Measurements from ENCODE around the gene AMDHD1. TPM values are rescaled to one million over a fixed set of nuclear protein-coding genes. Genes with fewer than 3 reads are reported as not detected.

The AMDHD1 gene
- total RNA-seq, 2 experiments from 2014 or later, result 1.4 to 1.7 TPM

DNA sequence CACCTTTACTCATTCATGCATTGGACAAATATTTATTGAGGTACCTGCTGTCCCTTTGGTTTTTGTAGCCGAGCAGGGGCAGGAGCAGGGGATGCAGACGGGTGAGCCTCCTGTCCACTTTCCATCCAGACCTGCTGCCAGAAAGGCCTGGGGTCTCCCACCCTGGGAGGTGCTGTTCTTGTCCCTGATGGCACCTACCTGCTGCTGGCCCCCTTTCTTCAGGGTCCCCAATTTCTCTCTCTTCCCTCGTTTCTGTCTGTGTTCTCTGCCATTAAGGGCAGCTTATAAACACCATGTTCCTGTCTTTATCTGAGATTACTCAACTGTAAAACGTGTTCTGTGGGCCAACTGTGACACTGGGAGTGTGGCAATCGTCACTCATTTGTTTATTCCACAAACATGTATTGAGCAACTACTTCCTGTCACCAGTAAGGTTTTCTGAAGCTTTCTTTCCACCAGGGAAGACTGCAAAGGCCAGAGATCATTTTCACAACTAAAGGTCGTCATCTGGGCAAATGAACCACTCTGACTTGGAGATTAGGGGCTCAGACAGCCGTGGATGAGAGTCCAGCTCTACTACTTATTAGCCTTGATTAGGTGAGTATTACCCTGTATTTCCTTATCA, 53.0 kb downstream of the AMDHD1 start, which contains the start of gene HAL:
Gene HAL (minus strand): TSS at position 311 of the 625 bp plus-strand sequence. CDS start 434 bp downstream, outside the sequence.
- ChIA-PET POLR2A (no interaction called here), CTCF (interaction anchor here (6.1 kb wide), 1 partner anchor 79 kb away, joined by 82 read pairs; no protein-coding TSS in a partner anchor)
- no peak within 1 kb of the TSS for H3K27ac Mint-ChIP-seq
- H3K4me3 Mint-ChIP-seq, result no peak within 1 kb of the TSS
- H3K9me3 Mint-ChIP-seq (ENCODE audit: low read depth), result no peaks in the 10 kb centered on the region
- peaks cover 11% of the 10 kb centered on the region for H3K4me1 Mint-ChIP-seq
- peaks cover 6% of the 10 kb centered on the region for H3K36me3 Mint-ChIP-seq (ENCODE audit: low read depth)
- no peak for DNase-seq
- H3K27me3 Mint-ChIP-seq, result no peaks in the 10 kb centered on the region
- intact Hi-C loops (cut with DNase I, micrococcal nuclease), result loop anchor here in 1 of 2 experiments (5.0 kb wide), 1 partner anchor 169 kb away; no protein-coding TSS in a partner anchor
- ATAC-seq, result no peak

DNA sequence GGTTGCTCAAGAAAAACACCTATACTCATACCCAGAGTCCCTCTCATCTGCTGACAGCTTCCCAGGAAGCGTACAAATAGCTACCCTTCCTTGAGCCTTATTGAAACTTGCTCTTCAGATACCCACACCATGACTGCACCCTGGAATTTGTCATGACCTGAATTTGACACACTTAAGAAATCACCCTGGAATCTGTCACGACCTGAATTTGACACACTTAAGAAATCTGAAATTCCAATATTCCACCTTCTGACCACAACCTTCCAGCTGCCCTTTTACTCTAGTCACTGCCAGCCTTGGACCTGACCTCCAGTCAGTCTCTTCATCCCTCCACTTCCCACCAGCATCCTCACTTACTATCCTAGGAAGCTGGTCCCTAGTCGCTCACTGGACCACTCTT, 54.1 kb downstream of the AMDHD1 start:
- H3K4me1 Mint-ChIP-seq, result peaks cover 11% of the 10 kb centered on the region
- no peak overlapping the region for H3K4me3 Mint-ChIP-seq
- H3K36me3 Mint-ChIP-seq (ENCODE audit: low read depth), result peaks cover 7% of the 10 kb centered on the region
- H3K27ac Mint-ChIP-seq, result no peak overlapping the region
- DNase-seq (no peak), ATAC-seq (no peak)
- ChIA-PET CTCF (interaction anchor here (6.1 kb wide), 1 partner anchor 80 kb away, joined by 82 read pairs; no protein-coding TSS in a partner anchor), POLR2A (interaction anchor here (0.6 kb wide), 1 partner anchor 520 kb away, joined by 5 read pairs; no protein-coding TSS in a partner anchor)
- H3K9me3 Mint-ChIP-seq (ENCODE audit: low read depth), result no peaks in the 10 kb centered on the region
- intact Hi-C loops (cut with DNase I, micrococcal nuclease), result loop anchor here in 1 of 2 experiments (5.0 kb wide), 1 partner anchor 170 kb away; no protein-coding TSS in a partner anchor
- H3K27me3 Mint-ChIP-seq, result no peaks in the 10 kb centered on the region

DNA sequence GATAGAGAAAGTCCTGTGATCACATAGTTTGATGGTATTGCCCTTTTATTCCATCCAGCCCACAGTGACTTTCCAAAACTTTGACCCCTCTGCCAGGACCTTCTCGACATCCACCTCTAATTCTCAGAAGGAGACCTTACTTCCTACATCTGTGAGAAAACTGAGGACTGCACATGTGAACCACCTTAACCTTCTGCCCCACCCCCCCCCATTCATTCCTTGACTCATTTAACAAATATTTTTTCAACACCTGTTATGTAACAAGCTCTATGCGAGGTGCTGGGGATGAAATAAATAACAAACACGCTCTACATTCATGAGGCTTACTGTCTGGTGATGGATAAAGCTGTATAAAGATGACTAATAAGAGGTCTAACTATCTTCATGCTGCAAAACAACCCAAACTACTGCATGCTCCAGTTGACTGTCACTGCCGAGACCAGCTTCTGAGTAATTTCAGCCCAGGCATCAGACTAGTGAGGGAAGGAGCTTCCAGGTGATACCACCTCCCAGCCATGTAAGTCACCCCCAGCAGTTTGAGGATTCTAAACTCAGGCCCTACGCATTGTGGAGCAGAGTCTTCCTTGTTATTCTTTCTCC, 54.9 kb downstream of the AMDHD1 start:
- no peaks in the 10 kb centered on the region for H3K9me3 Mint-ChIP-seq (ENCODE audit: low read depth)
- no peak overlapping the region for H3K27ac Mint-ChIP-seq
- ChIA-PET CTCF (interaction anchor here (0.6 to 6.1 kb wide), 26 partner anchors 8 to 519 kb away, joined by 3 to 82 read pairs (median 6); partner anchors contain the start of genes AMDHD1 and CCDC38), POLR2A (interaction anchor here (0.9 to 2.3 kb wide), 2 partner anchors 38 to 55 kb away, joined by 4 to 5 read pairs; partner anchors contain the start of genes AMDHD1 and LTA4H)
- H3K4me3 Mint-ChIP-seq, result no peak overlapping the region
- H3K27me3 Mint-ChIP-seq, result no peaks in the 10 kb centered on the region
- ATAC-seq, result peak; percentile 38
- peak; percentile 20 for DNase-seq
- peaks cover 11% of the 10 kb centered on the region for H3K36me3 Mint-ChIP-seq (ENCODE audit: low read depth)
- H3K4me1 Mint-ChIP-seq, result peaks cover 11% of the 10 kb centered on the region
- intact Hi-C loops (cut with DNase I, micrococcal nuclease), result loop anchor here (1.0 to 5.0 kb wide), 5 partner anchors 55 to 375 kb away; partner anchors contain the start of genes AMDHD1 (in 1 of the 2) and CCDC38 (in 1 of the 2)

DNA sequence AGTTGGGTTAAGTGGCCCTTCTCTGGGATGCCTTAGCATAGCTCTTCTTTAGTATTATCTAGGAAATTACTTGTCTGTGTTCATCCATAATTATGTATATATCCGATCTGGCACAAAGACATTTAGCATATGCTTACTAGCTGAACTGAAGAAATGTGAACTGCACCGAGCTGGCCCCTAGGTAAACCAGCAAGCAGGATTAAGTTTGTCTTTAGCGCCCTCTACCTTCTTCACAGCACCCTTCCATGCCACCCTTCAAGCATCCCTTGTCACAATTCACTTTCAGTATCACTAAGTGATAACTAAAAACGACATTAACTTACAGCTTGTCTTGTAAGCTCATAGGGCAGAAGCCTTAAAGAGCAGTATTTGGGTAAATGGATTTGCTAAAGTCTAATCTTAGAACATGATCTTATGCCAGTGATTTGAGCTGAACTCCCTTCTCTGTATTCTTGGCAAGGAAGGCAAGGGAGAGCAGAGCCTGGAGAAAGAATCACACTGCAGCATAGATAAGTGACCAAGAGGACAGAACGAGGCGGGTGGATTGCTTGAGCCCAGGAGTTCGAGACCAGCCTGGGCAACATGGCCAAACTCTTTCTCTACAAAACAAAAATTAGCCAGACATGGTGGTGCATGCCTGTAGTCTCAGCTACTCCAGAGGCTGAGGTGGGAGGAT, 55.6 kb downstream of the AMDHD1 start:
- Mint-ChIP-seq H3K27ac (peak overlapping the region; percentile 10), H3K9me3 (ENCODE audit: low read depth) (no peaks in the 10 kb centered on the region), H3K4me3 (no peak overlapping the region), H3K36me3 (ENCODE audit: low read depth) (peaks cover 11% of the 10 kb centered on the region), H3K4me1 (peaks cover 11% of the 10 kb centered on the region), H3K27me3 (no peaks in the 10 kb centered on the region)
- intact Hi-C loops (cut with DNase I, micrococcal nuclease), result loop anchor here (1.0 to 5.0 kb wide), 5 partner anchors 56 to 376 kb away; partner anchors contain the start of genes AMDHD1 (in 1 of the 2) and CCDC38 (in 1 of the 2)
- CTCF ChIA-PET, result interaction anchor here (0.6 to 6.1 kb wide), 37 partner anchors 9 to 735 kb away, joined by 3 to 82 read pairs (median 4); partner anchors contain the start of genes AMDHD1, CCDC38, CFAP54 and LTA4H
- POLR2A ChIA-PET, result interaction anchor here (0.9 to 2.3 kb wide), 2 partner anchors 37 to 56 kb away, joined by 4 to 5 read pairs; partner anchors contain the start of genes AMDHD1 and LTA4H
- peak; percentile 98 for ATAC-seq
- peak; percentile 70 for DNase-seq

DNA sequence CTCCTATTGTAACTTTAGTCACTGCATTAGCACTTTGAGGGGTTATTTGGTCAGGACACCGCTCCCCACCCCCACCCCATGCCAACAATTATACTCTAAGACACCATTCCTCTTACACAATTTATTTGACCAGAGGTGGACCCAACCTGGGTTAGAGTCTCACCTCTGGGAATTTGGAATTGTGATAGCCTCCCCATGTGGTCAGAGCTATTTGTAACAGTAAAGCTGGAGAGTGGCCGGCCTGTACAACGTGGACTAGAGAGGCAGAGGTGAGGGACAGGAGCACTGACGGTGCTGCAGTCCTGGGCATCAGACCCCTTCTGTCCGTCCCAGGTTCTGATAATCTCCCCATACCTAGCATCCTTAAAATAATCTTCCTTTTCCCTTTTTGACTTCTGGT, 56.4 kb downstream of the AMDHD1 start:
- CTCF ChIA-PET, result interaction anchor here (0.7 to 6.1 kb wide), 16 partner anchors 8 to 734 kb away, joined by 3 to 82 read pairs (median 4); partner anchors contain the start of genes AMDHD1, CCDC38 and CFAP54
- no peak for ATAC-seq
- Mint-ChIP-seq H3K4me1 (peaks cover 11% of the 10 kb centered on the region), H3K4me3 (no peak overlapping the region), H3K27ac (no peak overlapping the region), H3K27me3 (no peaks in the 10 kb centered on the region), H3K36me3 (ENCODE audit: low read depth) (peaks cover 11% of the 10 kb centered on the region), H3K9me3 (ENCODE audit: low read depth) (no peaks in the 10 kb centered on the region)
- DNase-seq, result no peak
- POLR2A ChIA-PET, result interaction anchor here (2.3 kb wide), 1 partner anchor 36 kb away, joined by 5 read pairs; the partner anchor contains the start of gene LTA4H
- intact Hi-C loops (cut with DNase I, micrococcal nuclease), result loop anchor here in 1 of 2 experiments (2.0 to 5.0 kb wide), 4 partner anchors 57 to 377 kb away; partner anchors contain the start of genes AMDHD1 and CCDC38

DNA sequence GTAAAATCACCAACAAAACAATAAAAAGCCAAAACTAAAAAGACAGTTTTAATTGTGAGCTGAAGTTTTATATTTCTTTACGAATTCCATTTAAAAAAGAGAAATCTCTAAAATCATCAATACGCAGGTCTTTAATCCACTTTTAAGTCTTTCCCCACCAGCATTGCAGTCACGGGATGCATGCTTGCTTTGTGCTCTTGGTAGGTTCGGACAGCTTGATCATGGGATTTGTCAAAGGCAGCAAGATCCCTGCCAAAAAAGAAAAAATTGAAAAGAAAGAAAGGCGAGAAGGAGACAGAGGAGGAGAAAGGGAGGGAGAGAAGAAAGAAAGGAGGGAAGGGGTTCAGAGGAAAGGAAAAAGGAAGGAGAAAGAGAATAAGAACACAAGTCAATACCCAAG, 57.7 kb downstream of the AMDHD1 start:
- intact Hi-C loops (cut with DNase I, micrococcal nuclease), result no loop called here
- Mint-ChIP-seq H3K27ac (no peak overlapping the region), H3K4me1 (peaks cover 11% of the 10 kb centered on the region), H3K27me3 (no peaks in the 10 kb centered on the region), H3K36me3 (ENCODE audit: low read depth) (peaks cover 22% of the 10 kb centered on the region), H3K4me3 (no peak overlapping the region), H3K9me3 (ENCODE audit: low read depth) (no peaks in the 10 kb centered on the region)
- CTCF ChIA-PET, result interaction anchor here (0.6 to 6.1 kb wide), 7 partner anchors 9 to 255 kb away, joined by 3 to 82 read pairs (median 4); no protein-coding TSS in a partner anchor
- ATAC-seq, result no peak
- POLR2A ChIA-PET, result no interaction called here
- DNase-seq, result no peak

DNA sequence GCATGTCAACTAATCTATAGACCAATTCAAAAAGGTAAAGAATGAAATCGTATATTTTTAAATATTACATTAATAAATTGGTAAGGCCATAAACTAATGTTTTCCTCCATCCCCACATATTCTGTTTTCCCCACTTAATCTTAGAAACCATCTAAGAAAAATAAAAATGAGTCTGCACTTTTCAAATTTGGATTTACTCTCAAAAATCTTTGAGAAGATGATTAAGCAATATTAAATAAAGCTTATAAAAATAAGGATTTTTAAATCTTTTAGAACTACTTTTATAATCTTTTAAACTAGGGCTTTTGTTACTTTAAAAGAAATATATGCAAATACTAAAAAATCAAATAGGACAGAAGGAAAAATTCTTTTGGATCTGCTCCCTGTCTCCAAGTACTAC, 63.6 kb downstream of the AMDHD1 start:
- ATAC-seq (no peak), DNase-seq (no peak)
- H3K4me3 Mint-ChIP-seq, result no peak overlapping the region
- H3K27me3 Mint-ChIP-seq, result no peaks in the 10 kb centered on the region
- H3K27ac Mint-ChIP-seq, result no peak overlapping the region
- H3K36me3 Mint-ChIP-seq (ENCODE audit: low read depth), result peaks cover 40% of the 10 kb centered on the region
- ChIA-PET POLR2A (no interaction called here), CTCF (interaction anchor here (1.7 to 2.4 kb wide), 2 partner anchors 8 to 41 kb away, joined by 5 to 9 read pairs; no protein-coding TSS in a partner anchor)
- intact Hi-C loops (cut with DNase I, micrococcal nuclease), result no loop called here
- H3K9me3 Mint-ChIP-seq (ENCODE audit: low read depth), result no peaks in the 10 kb centered on the region
- no peaks in the 10 kb centered on the region for H3K4me1 Mint-ChIP-seq

DNA sequence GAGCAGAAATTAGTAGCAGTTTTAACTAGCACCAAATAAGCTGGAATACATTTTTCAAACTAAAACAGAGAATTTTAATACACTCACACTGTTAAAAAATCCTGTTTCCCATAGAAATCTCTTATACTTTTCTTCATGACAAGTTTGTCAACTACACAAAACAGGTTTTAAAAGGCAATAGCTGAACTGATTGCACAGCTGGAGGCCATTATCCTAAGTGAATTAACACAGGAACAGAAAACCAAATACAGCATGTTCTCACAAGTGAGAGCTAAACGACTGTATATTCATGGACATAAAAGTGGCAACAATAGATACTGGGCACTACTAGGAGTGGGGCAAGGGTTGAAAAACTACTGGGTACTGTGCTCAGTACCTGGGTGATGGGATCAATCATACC, 64.6 kb downstream of the AMDHD1 start:
- no peak overlapping the region for H3K27ac Mint-ChIP-seq
- H3K9me3 Mint-ChIP-seq (ENCODE audit: low read depth), result no peaks in the 10 kb centered on the region
- H3K4me1 Mint-ChIP-seq, result no peaks in the 10 kb centered on the region
- H3K36me3 Mint-ChIP-seq (ENCODE audit: low read depth), result peaks cover 45% of the 10 kb centered on the region
- H3K27me3 Mint-ChIP-seq, result no peaks in the 10 kb centered on the region
- no peak overlapping the region for H3K4me3 Mint-ChIP-seq
- ATAC-seq (no peak), DNase-seq (no peak)
- intact Hi-C loops (cut with DNase I, micrococcal nuclease), result no loop called here
- ChIA-PET POLR2A (no interaction called here), CTCF (interaction anchor here (1.3 to 2.4 kb wide), 4 partner anchors 8 to 89 kb away, joined by 4 to 9 read pairs (median 5); no protein-coding TSS in a partner anchor)

DNA sequence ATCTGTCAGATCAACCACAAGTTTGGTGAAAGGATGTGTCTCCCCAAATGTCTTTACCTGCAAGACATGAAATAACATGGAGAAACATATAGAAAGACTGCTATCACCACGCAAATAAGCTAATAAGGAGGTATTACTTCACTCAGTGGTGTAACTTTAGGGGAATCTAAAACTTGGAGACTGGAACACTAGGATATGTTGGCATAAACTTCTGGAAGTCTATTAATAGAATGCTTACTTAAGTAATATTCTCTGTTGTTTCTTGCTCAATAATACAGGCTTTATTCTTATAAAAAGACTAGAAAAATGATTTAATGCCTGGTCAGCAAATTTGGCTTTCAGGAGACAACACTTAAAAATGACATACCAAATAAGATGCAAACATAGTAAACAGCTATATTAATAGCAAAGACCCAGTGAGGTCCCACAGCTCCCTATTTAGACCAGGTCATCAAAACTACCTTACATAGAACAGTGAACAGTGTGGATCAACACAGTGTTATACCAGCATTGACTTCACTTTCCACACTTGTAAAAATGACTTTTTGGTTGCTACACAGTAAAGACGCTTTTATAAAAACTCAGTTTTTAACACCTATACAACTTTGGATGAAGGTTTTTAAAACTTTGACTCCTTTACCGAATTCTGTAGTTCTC, 71.9 kb downstream of the AMDHD1 start:
- no peaks in the 10 kb centered on the region for H3K27me3 Mint-ChIP-seq
- peaks cover 47% of the 10 kb centered on the region for H3K36me3 Mint-ChIP-seq (ENCODE audit: low read depth)
- H3K4me3 Mint-ChIP-seq, result no peak overlapping the region
- H3K9me3 Mint-ChIP-seq (ENCODE audit: low read depth), result no peaks in the 10 kb centered on the region
- H3K4me1 Mint-ChIP-seq, result no peaks in the 10 kb centered on the region
- ATAC-seq (no peak), DNase-seq (no peak)
- ChIA-PET CTCF (interaction anchor here (0.6 to 0.7 kb wide), 2 partner anchors 39 to 200 kb away, joined by 3 read pairs; no protein-coding TSS in a partner anchor), POLR2A (no interaction called here)
- no peak overlapping the region for H3K27ac Mint-ChIP-seq
- intact Hi-C loops (cut with DNase I, micrococcal nuclease), result no loop called here

DNA sequence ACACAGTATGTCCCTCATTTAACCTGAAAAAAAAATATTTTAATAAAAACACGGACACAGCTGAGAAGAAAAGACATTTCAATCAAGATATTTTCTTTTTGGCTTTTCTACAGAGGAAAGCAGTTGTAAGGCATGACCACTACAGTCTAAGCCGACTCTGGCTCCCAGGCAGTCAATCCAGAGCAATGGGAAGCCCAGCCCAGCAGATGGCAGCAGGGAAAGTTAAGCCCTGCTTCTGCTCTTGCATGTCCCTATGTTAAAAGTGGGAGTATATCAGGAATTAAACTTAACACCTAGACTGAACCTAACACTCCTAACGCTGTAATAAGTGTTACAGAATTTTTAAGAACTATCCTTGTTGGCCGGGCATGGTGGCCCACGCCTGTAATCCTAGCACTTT, 72.5 kb downstream of the AMDHD1 start:
- POLR2A ChIA-PET, result no interaction called here
- DNase-seq (peak; percentile 31), ATAC-seq (no peak)
- Mint-ChIP-seq H3K9me3 (ENCODE audit: low read depth) (no peaks in the 10 kb centered on the region), H3K27me3 (no peaks in the 10 kb centered on the region), H3K27ac (no peak overlapping the region), H3K4me3 (no peak overlapping the region), H3K36me3 (ENCODE audit: low read depth) (peaks cover 44% of the 10 kb centered on the region), H3K4me1 (no peaks in the 10 kb centered on the region)
- CTCF ChIA-PET, result no interaction called here
- intact Hi-C loops (cut with DNase I, micrococcal nuclease), result no loop called here

Data from activated CD4-positive, alpha-beta T cell treated with anti-CD3 and anti-CD28 coated beads for 36 hours (primary cell).